ENCODE data around the gene CEPT1. TPM values are rescaled to one million over a fixed set of nuclear protein-coding genes. Genes with fewer than 3 reads are reported as not detected.

CEPT1 gene
- total RNA-seq, 1 experiment from 2014 or later = 33.0 TPM

- Mint-ChIP-seq H3K4me3 (no peak overlapping the region), H3K4me1 (no peaks in the 10 kb centered on the region), H3K27me3 (ENCODE audit: low read depth) (no peaks in the 10 kb centered on the region), H3K36me3 (ENCODE audit: insufficient read depth in 1 of 3, low read depth in 3 of 3) (peaks cover 12 to 34% (median 29%) of the 10 kb centered on the region in 3 experiments; a peak in 6 of 7 replicates), H3K9me3 (no peaks in the 10 kb centered on the region), H3K27ac (no peak overlapping the region)
- Histone ChIP-seq H3T11ph (ENCODE audit: low read length) (no peak overlapping the region), H3K4me1 (ENCODE audit: insufficient read depth, low read length) (no peaks in the 10 kb centered on the region), H3K9ac (ENCODE audit: extremely low read depth, insufficient read length, low read length) (no peak overlapping the region), H3K79me2 (ENCODE audit: insufficient read depth, low read length) (no peaks in the 10 kb centered on the region), H2AK5ac (ENCODE audit: insufficient read length, low read length) (no peak overlapping the region), H2BK5ac (ENCODE audit: insufficient read length, low read length) (no peak overlapping the region), H4K5ac (ENCODE audit: insufficient read length, low read depth, low read length) (no peak overlapping the region), H3K79me1 (ENCODE audit: insufficient read depth, low read depth, low read length, poor library complexity, severe bottlenecking) (no peaks in the 10 kb centered on the region), H3K4ac (ENCODE audit: low read depth, low read length) (no peak overlapping the region), H2BK20ac (ENCODE audit: low read depth, low read length, poor library complexity, severe bottlenecking) (no peak overlapping the region), H2BK120ac (ENCODE audit: low read depth, low read length, poor library complexity, severe bottlenecking) (no peak overlapping the region), H2BK12ac (ENCODE audit: insufficient read length, low read depth, low read length) (no peak overlapping the region), H3K14ac (ENCODE audit: insufficient read depth, low read length) (no peak overlapping the region), H2BK15ac (ENCODE audit: low read depth, low read length) (no peak overlapping the region), H4K91ac (ENCODE audit: insufficient read length, low read depth, low read length) (no peak overlapping the region), H3K23ac (ENCODE audit: insufficient read length, low read depth, low read length) (no peak overlapping the region), H3K27me3 (ENCODE audit: insufficient read depth, low read length) (no peaks in the 10 kb centered on the region), H4K8ac (replicated peaks; ENCODE audit: insufficient read length, low read depth, low read length) (no peak overlapping the region), H3K18ac (ENCODE audit: insufficient read length, low read depth, low read length) (no peak overlapping the region), H2AFZ (ENCODE audit: low read length) (no peak overlapping the region), H3K9me3 (ENCODE audit: control insufficient read depth, low read depth, low read length) (no peaks in the 10 kb centered on the region), H3K27ac (ENCODE audit: insufficient read length, low read depth, low read length) (no peak overlapping the region), H3K56ac (ENCODE audit: insufficient read length, low read depth, low read length) (no peak overlapping the region), H4K20me1 (ENCODE audit: control insufficient read depth, insufficient read depth, insufficient read length) (no peaks in the 10 kb centered on the region), H3K23me2 (ENCODE audit: insufficient read length, low read depth, low read length, poor library complexity, severe bottlenecking) (no peaks in the 10 kb centered on the region), H3K4me2 (ENCODE audit: insufficient read depth, insufficient read length, low read length) (no peak overlapping the region)
- no peak for TF ChIP-seq CTCF (conservative IDR thresholded peaks at IDR 0.05)
- no CpG with 5 or more reads among the region's 2 CpGs for WGBS (ENCODE audit: extremely low coverage, insufficient read length, low lambda C conversion rate)
- no peak for DNase-seq
Observed at GRCh38 chr1:111182052-111182451, 42.0 kb downstream of the CEPT1 start.

Data from H9 (cell line).